Mesenteric fat pad (tissue), 1 donor: ENCODE measurements around the gene POU5F1. TPM values are rescaled to one million over a fixed set of nuclear protein-coding genes. Genes with fewer than 3 reads are reported as not detected.
"Not testable (repeated sequence)": the region's sequence is repeated elsewhere in the genome, so short reads cannot be mapped to it uniquely, and the experiment has no call there.

Experiments
- DNase-seq: peaks from one replicate; pipeline ENCODE4 v3.0.0-alpha.2; 2020; ENCODE audit warnings: low spot score
- long read RNA-seq: library from polyadenylated mRNA; unstranded; transcript quantifications from one replicate; pipeline ENCODE4 v2.0.0, GENCODE V29; 2020
- total RNA-seq: library from RNA; stranded (reverse); fragmentation: NEBNext Ultra II Directional; extraction: Animal tissue kit (Norgen Biotek cat#: 25700); gene quantifications from one replicate; pipeline ENCODE4 v1.2.1, GENCODE V29; 2021
- donor health status: DM: yes; HTN: yes; CAD: no.

POU5F1 gene
- 0.93 TPM for total RNA-seq
- long read RNA-seq, result 0 reads

DNA sequence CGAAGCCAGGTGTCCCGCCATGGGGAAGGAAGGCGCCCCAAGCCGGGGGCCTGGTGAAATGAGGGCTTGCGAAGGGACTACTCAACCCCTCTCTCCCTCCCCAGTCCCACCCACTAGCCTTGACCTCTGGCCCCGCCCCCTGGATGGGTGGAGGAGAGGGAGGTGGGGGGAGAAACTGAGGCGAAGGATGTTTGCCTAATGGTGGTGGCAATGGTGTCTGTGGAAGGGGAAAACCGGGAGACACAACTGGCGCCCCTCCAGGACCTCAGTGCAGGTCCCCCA lies at the start of gene POU5F1:
Gene POU5F1, minus strand, starts transcription at position 83 of the 282 bp plus-strand sequence. Its CDS starts 62 bp downstream, at position 21.
- DNase-seq, result no peak

DNA sequence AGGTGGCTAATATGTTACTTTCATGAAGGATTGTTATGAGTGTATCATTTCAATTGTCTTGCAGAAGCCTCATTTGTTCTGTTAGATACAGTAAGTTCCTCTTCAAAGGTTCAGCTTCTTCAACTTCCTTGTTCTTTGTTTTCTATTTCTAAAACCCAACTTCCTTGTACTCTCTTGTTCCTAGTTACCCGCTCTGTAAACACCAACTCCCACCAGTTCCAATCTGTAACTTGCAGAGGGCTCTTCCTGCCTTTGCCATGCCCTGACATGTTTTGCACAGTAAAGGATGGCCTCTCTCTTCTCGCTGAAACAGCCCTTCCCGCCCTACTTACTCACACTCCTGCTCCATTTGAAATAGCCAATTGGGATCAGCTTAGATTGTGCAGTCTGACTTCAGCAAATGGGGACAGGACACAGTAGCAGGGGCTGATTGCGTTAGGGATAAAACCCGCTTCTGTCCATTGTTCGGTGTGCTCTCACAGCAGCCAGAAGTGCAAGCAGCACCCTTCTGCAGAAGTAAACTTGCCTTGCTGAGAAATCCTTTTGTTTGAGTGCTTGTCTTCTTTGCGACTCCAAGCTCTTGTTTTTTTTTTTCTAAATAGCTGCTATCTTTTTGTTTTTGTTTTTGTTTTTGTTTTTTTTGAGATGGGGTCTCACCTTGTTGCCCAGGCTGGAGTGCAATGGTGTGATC lies 45.9 kb upstream of the POU5F1 start:
- no peak for DNase-seq

GRCh38 chr6:31215216-31215615 lies 44.7 kb upstream of the POU5F1 start:
- not testable (repeated sequence) for DNase-seq

GRCh38 chr6:31214516-31214915 lies 44.0 kb upstream of the POU5F1 start:
- no peak for DNase-seq

- no peak for DNase-seq
Observed at GRCh38 chr6:31210741-31211532, 40.5 kb upstream of the POU5F1 start.

- no peak for DNase-seq
Observed at GRCh38 chr6:31210123-31210522, 39.6 kb upstream of the POU5F1 start.

DNA sequence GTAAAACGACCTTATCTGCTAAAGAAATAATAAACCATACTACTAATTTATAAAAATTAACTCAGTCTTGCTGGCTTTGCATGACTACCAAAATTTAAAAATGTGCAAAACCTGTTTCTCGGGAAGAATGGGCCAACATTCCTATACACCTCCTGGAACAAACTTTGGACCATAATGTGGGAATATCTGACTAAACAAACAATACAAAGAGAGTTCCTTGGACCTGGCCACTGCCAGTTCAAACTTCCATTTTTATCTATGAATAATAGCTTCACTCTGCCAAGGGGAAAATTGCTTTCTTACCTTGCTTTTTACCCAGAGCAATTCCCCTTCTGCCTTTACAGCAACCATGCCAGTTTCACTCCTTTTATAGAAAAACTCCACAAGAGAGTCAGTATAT lies 38.7 kb upstream of the POU5F1 start:
- DNase-seq, result no peak

DNA sequence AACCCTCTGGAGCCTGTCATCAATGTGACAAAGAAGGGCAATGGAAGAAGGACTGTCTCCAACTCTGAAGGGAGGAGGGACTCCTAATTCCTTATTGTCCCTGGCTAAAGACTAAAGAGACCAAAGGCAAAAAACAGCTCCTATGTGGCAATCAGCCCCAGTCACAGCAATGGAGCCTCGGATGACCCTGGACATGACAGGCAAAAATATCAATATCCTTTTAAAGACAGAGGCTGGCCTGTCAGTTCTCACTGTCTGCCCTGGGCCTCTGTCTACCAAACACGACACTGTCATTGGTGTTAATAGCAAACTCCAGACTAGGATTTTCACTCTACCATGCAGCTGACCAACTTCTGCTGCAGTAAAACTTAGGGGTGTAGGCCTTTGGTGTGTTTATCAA lies 38.0 kb upstream of the POU5F1 start:
- DNase-seq, result no peak

- no peak for DNase-seq
Observed at GRCh38 chr6:31205638-31206037, 35.2 kb upstream of the POU5F1 start.

- no peak for DNase-seq
Observed at GRCh38 chr6:31204751-31205145, 34.3 kb upstream of the POU5F1 start.

- DNase-seq, result no peak
Observed at GRCh38 chr6:31203345-31203979, 33.0 kb upstream of the POU5F1 start.

DNA sequence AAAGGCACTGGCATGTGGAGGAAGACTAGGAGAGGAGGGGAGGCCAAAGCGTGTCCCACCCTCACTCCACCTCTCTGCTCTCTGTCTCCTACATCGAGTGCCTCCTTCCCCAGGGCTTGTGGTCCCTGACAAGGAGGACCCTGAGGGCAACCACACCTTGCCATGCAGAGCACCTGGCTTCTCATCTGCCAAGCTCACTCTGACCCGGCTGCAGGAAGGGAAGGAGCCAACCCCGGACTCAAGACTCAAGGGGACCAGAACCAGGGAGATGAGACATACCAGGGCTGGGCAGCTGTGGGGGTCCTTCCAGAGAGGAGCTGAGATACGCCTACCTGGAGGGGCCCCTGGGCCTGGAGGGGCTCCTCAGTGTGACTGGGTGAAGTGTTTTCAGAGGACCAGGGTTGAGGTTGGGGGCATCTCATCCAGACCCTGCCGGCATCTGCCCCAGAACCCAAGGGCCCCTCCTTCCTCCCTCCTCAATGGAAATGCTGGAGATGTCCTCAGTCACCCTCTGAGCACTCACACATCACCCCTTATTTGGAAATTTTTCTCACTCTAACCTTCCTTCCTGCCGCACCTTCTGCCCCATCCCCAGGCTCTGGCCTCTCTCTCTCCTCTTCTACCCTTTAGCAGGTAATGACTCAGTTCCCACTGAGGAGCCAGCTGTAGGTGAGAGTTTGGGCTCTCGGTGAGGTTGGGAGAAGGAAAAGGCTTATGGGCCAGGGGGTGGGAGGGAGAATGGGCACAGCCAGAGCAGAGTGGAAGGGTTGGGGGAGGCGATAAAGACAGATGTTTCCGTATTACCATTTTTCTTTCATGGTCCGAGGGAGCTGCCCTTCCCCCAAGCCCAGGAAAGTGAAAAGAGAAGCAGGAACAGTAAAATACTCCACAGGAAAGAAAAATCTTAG lies 32.0 kb upstream of the POU5F1 start:
- no peak for DNase-seq

- not testable (repeated sequence) for DNase-seq
Observed at GRCh38 chr6:31199105-31199452, 28.6 kb upstream of the POU5F1 start.

- DNase-seq, result peak; percentile 96
Observed at GRCh38 chr6:31197559-31198305, 27.2 kb upstream of the POU5F1 start.

DNA sequence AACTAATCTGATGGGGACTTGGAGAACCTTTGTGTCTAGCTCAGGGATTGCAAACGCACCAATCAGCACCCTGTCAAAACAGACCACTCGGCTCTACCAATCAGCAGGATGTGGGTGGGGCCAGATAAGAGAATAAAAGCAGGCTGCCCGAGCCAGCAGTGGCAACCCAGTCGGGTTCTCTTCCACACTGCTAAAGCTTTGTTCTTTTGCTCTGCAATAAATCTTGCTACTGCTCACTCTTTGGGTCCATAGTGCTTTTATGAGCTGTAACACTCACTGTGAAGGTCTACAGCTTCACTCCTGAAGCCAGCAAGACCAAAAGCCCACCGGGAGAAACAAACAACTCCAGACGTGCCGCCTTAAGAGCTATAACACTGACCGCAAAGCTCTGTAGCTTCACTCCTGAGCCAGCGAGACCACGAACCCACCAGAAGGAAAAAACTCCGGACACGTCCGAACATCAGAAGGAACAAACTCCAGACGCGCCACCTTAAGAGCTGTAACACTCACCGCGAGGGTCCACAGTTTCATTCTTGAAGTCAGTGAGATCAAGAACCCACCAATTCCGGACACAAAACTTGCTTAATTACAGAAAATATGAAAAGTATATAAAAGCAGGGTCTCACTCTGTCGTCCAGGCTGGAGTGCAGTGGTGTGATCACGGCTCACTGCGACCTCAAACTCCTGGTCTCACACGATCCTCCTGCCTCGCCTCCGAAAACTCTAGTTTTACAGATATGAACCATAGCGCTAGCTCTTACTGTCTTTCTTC lies 26.0 kb upstream of the POU5F1 start:
- not testable (repeated sequence) for DNase-seq

DNA sequence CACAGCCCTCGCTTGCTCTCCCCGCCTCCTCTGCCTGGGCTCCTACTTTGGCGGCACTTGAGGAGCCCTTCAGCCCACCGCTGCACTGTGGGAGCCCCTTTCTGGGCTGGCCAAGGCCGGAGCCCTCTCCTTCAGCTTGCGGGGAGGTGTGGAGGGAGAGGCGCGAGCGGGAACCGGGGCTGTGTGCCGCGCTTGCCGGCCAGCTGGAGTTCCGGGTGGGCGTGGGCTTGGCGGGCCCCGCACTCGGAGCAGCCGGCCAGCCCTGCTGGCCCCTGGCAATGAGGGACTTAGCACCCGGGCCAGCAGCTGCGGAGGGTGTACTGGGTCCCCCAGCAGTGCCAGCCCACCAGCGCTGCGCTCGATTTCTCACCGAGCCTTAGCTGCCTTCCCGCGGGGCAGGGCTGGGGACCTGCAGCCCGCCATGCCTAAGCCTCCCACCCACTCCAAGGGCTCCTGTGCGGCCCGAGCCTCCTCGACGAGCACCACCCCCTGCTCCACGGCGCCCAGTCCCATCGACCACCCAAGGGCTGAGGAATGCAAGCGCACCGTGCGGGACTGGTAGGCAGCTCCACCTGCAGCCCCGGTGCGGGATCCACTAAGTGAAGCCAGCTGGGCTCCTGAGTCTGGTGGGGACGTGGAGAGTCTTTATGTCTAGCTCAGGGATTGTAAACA lies 25.0 kb upstream of the POU5F1 start:
- DNase-seq, result not testable (repeated sequence)

- no peak for DNase-seq
Observed at GRCh38 chr6:31194061-31194834, 23.8 kb upstream of the POU5F1 start.

DNA sequence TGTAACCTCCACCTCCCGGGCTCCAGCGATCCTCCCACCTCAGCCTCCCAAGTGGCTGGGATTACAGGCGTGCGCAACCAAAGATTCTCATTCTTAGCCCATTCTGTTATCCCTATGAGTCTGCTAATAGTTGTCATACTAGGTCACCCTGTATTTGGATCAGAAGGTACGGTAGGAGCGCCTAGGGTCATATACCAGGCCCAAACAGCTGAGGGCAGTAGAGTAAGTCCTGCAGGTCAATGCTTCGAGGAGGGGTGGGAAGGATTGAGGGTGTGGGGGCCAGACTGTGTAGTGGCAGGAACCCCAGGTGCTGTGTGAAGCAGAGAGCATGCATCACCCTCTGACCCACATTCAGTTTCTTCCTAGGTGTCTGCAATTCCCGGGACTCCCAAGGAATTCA lies 22.7 kb upstream of the POU5F1 start:
- no peak for DNase-seq
